Measurements from ENCODE around the gene ARFGAP3. TPM values are rescaled to one million over a fixed set of nuclear protein-coding genes. Genes with fewer than 3 reads are reported as not detected.

The ARFGAP3 gene
- total RNA-seq, 1 donor from 2014 or later = 29.3 TPM

GRCh38 chr22:42887523-42888507 lies 30.7 kb upstream of the ARFGAP3 start:
- Mint-ChIP-seq H3K36me3 (peaks cover 15% of the 10 kb centered on the region), H3K4me1 (ENCODE audit: unreplicated experiment) (no peaks in the 10 kb centered on the region), H3K27ac (peak overlapping the region; percentile 88), H3K9me3 (no peaks in the 10 kb centered on the region), H3K4me3 (no peak overlapping the region), H3K27me3 (no peaks in the 10 kb centered on the region)
- no peak for DNase-seq (ENCODE audit: extremely low spot score, unreplicated experiment)
- no peak for TF ChIP-seq CTCF (conservative IDR thresholded peaks at IDR 0.05)

- no peaks in the 10 kb centered on the region for H3K27me3 Mint-ChIP-seq
- no peak overlapping the region for H3K4me3 Mint-ChIP-seq
- peaks cover 15% of the 10 kb centered on the region for H3K36me3 Mint-ChIP-seq
- no peaks in the 10 kb centered on the region for H3K4me1 Mint-ChIP-seq (ENCODE audit: unreplicated experiment)
- H3K9me3 Mint-ChIP-seq = no peaks in the 10 kb centered on the region
- peak overlapping the region; percentile 88 for H3K27ac Mint-ChIP-seq
- DNase-seq (ENCODE audit: extremely low spot score, unreplicated experiment) = no peak
- no peak for TF ChIP-seq CTCF (conservative IDR thresholded peaks at IDR 0.05)
These were observed 30.0 kb upstream of the ARFGAP3 start for GRCh38 chr22:42887120-42887519.

GRCh38 chr22:42885446-42885845 lies 28.4 kb upstream of the ARFGAP3 start:
- no peaks in the 10 kb centered on the region for H3K4me1 Mint-ChIP-seq (ENCODE audit: unreplicated experiment)
- no peak overlapping the region for H3K4me3 Mint-ChIP-seq
- H3K27me3 Mint-ChIP-seq = no peaks in the 10 kb centered on the region
- TF ChIP-seq CTCF (conservative IDR thresholded peaks at IDR 0.05) = no peak
- H3K27ac Mint-ChIP-seq = no peak overlapping the region
- H3K36me3 Mint-ChIP-seq = peaks cover 15% of the 10 kb centered on the region
- H3K9me3 Mint-ChIP-seq = no peaks in the 10 kb centered on the region
- no peak for DNase-seq (ENCODE audit: extremely low spot score, unreplicated experiment)

- Mint-ChIP-seq H3K27me3 (no peaks in the 10 kb centered on the region), H3K9me3 (no peaks in the 10 kb centered on the region), H3K36me3 (peaks cover 15% of the 10 kb centered on the region), H3K4me1 (ENCODE audit: unreplicated experiment) (no peaks in the 10 kb centered on the region), H3K4me3 (no peak overlapping the region), H3K27ac (no peak overlapping the region)
- no peak for TF ChIP-seq CTCF (conservative IDR thresholded peaks at IDR 0.05)
- no peak for DNase-seq (ENCODE audit: extremely low spot score, unreplicated experiment)
These were observed 27.7 kb upstream of the ARFGAP3 start for GRCh38 chr22:42884616-42885375.

- Mint-ChIP-seq H3K27ac (no peak overlapping the region), H3K4me3 (no peak overlapping the region), H3K36me3 (peaks cover 11% of the 10 kb centered on the region), H3K4me1 (ENCODE audit: unreplicated experiment) (no peaks in the 10 kb centered on the region), H3K9me3 (no peaks in the 10 kb centered on the region), H3K27me3 (no peaks in the 10 kb centered on the region)
- no peak for DNase-seq (ENCODE audit: extremely low spot score, unreplicated experiment)
- TF ChIP-seq CTCF (conservative IDR thresholded peaks at IDR 0.05) = no peak
These were observed 26.9 kb upstream of the ARFGAP3 start for GRCh38 chr22:42883970-42884369.

Data from type B pancreatic cell (in vitro differentiated cells).